SJSA1 (cell line): ENCODE results near the gene CLMN. TPM values are rescaled to one million over a fixed set of nuclear protein-coding genes. Genes with fewer than 3 reads are reported as not detected.

Experiments
- DNase-seq, 2 experiments: peaks; one replicate each; pipeline ENCODE4 v3.0.0-alpha.2; 2015 to 2020; ENCODE audit warnings: low spot score in 2 of 2, low read depth in 1 of 2
- H3K27ac ChIP-seq: fragments of 250-450 bp; sonication (Bioruptor Pico); 2 replicates; pipeline ENCODE4 v1.5.1; 2020; ENCODE audit warnings: mild to moderate bottlenecking, moderate library complexity
- H3K27me3 ChIP-seq: fragments of 250-450 bp; sonication (Bioruptor Pico); replicated peaks from 2 replicates; pipeline ENCODE4 v1.5.1; 2020; ENCODE audit warnings: mild to moderate bottlenecking, moderate library complexity
- H3K36me3 ChIP-seq: fragments of 250-450 bp; sonication (Bioruptor Pico); 2 replicates; pipeline ENCODE4 v1.5.1; 2020; ENCODE audit warnings: mild to moderate bottlenecking
- H3K4me1 ChIP-seq: fragments of 250-450 bp; sonication (Bioruptor Pico); replicated peaks from 2 replicates; pipeline ENCODE4 v1.6.1; 2021; ENCODE audit warnings: mild to moderate bottlenecking
- H3K4me3 ChIP-seq: fragments of 250-450 bp; sonication (Bioruptor Pico); 2 replicates; pipeline ENCODE4 v1.5.1; 2020; ENCODE audit warnings: mild to moderate bottlenecking
- H3K9me3 ChIP-seq: fragments of 250-450 bp; sonication (Bioruptor Pico); replicated peaks from 2 replicates; pipeline ENCODE4 v1.5.1; 2020; ENCODE audit warnings: mild to moderate bottlenecking
- total RNA-seq: library from RNA; depleted of rRNA; stranded (reverse); fragments of >200 nt; shearing (Covaris generic); gene quantifications from 2 replicates; pipeline ENCODE4 v1.2.3, GENCODE V29; 2014; rRNA removed

Gene CLMN, protein sequence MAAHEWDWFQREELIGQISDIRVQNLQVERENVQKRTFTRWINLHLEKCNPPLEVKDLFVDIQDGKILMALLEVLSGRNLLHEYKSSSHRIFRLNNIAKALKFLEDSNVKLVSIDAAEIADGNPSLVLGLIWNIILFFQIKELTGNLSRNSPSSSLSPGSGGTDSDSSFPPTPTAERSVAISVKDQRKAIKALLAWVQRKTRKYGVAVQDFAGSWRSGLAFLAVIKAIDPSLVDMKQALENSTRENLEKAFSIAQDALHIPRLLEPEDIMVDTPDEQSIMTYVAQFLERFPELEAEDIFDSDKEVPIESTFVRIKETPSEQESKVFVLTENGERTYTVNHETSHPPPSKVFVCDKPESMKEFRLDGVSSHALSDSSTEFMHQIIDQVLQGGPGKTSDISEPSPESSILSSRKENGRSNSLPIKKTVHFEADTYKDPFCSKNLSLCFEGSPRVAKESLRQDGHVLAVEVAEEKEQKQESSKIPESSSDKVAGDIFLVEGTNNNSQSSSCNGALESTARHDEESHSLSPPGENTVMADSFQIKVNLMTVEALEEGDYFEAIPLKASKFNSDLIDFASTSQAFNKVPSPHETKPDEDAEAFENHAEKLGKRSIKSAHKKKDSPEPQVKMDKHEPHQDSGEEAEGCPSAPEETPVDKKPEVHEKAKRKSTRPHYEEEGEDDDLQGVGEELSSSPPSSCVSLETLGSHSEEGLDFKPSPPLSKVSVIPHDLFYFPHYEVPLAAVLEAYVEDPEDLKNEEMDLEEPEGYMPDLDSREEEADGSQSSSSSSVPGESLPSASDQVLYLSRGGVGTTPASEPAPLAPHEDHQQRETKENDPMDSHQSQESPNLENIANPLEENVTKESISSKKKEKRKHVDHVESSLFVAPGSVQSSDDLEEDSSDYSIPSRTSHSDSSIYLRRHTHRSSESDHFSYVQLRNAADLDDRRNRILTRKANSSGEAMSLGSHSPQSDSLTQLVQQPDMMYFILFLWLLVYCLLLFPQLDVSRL
- total RNA-seq = 4.1 and 4.7 TPM in 2 replicates

DNA sequence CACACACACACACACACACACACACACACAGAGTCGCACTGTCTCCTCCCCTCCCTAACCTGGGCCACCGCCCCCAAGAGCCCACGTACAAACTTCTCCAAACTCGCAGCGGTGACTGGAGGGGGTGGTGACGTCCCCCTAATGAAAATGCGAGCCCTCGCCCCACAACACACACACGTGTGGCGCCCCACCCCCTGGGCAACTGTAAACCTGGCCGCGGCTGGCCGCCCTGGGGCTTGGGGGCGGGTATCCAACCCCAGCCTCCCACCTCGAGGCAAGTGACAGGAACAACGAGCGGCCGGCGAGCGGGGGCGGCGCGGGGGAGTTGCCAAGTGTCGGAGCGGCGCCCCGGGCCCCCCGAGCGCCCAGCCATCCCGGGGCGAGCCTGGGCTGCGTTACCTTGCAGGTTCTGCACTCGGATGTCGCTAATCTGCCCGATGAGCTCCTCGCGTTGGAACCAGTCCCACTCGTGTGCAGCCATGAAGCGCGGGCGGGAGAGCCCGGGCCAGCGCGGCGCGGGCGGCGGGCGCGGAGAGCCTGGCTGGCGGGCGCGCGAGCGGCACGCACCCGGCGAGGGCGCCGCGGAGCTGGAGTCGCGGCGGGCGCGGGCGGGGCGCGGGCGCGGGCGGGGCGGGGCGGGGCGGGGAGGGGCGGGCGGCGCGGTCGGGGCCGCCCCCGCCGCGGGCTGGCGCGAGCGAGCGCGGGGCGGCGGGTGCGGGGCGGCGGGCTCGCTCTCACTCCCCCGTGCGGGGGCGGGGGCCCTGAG, at the start of gene CLMN:
CLMN (minus strand) TSS at position 597 of the 766 bp plus-strand sequence; CDS start at position 481, 116 bp downstream.
- Histone ChIP-seq H3K9me3 (no peaks in the 10 kb centered on the region), H3K4me1 (peaks cover 13% of the 10 kb centered on the region), H3K36me3 (no peaks in the 10 kb centered on the region), H3K27ac (peak within 1 kb of the TSS; percentile 31; the same call in 1 of the 2 replicates), H3K27me3 (no peaks in the 10 kb centered on the region), H3K4me3 (peak within 1 kb of the TSS; percentile 76)
- peak in 1 of 2 experiments; percentile 48 for DNase-seq

DNA sequence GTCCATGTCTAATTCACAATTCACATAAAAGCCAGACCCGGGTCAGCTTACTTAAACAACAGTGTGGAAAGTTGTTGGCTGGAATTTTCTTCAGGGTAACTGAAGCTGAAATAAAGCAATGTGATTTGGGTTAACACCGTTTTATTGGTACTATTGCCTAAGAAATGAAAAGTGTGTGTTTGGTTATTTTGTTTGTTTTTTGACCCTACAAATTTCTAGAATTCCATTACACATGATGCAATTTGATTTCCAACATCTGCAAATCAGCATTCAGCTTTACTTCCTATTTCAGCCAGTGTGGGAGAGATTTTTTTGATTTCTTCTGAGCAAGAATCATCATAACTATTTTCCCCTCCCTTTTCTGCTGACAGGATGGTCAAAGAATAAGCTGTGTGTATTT, 45.7 kb upstream of the CLMN start:
- Histone ChIP-seq H3K27me3 (no peaks in the 10 kb centered on the region), H3K4me3 (no peak overlapping the region), H3K9me3 (no peaks in the 10 kb centered on the region), H3K36me3 (no peaks in the 10 kb centered on the region), H3K4me1 (no peaks in the 10 kb centered on the region; the same call in 1 of the 2 replicates), H3K27ac (no peak overlapping the region; the same call in 1 of the 2 replicates)
- peak in 1 of 2 experiments; percentile 3 for DNase-seq

DNA sequence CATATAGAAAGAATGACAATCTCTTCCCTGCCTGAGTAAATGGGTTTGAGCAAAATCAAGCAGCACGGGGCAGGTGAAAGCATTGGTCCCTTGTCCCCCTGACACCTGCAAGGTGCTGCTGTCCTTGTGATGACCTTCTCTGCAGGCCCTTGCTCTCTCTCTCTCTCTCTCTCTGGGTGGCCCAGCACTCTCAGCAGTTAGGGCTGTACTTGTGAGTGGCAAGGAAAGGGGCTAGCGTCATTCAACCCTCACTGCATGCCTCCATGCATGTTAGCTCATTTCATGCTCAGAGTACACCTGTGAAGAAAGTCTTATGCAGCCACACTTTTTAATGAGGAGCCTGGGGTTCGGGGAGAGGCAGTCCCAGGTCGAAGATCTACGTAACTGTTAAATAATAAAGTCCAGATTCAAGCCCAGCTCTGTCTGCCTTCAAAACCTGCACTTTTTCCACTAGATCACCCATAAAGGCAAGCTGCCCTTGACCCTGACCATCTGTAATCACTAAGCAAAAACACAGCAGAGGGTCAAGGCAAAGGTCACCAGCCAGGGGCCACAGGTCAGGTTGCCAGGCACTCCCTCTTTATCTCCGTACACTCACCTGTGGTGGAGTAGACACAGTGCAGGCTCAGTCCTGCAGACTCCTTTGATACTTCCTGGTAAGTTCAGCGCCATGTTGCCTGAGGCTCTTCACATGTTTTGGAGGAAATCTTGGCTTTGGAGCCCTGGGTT, 44.9 kb upstream of the CLMN start:
- no peaks in the 10 kb centered on the region for H3K9me3 ChIP-seq
- H3K4me3 ChIP-seq = no peak overlapping the region
- H3K36me3 ChIP-seq = no peaks in the 10 kb centered on the region
- no peak for DNase-seq
- no peaks in the 10 kb centered on the region for H3K27me3 ChIP-seq
- no peaks in the 10 kb centered on the region; the same call in 1 of the 2 replicates for H3K4me1 ChIP-seq
- no peak overlapping the region for H3K27ac ChIP-seq

DNA sequence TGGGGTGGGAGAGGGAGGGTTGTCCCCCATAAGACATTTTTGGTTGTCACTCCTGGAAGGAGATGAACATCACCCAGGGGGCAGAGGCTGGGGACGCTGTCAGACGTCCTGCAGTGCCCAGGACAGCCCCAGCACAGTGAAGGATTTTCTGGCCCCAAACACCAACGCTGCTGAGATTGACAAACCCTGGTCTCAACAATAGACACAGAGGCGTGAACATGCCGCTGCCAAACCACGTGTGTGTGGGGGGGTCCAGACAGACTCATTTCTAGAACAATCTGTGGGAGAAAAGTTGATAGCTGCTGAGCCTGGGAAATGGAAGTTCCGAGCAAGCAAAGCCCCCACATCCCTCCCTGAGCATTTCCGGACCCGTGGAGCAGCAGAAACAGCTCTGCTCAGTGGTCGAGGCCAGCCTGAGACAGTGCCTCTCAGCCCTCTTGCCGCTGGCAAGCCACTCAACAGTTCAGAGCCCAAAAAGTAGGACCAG, 43.8 kb upstream of the CLMN start:
- Histone ChIP-seq H3K36me3 (no peaks in the 10 kb centered on the region), H3K4me1 (no peaks in the 10 kb centered on the region; the same call in 1 of the 2 replicates), H3K4me3 (no peak overlapping the region), H3K27me3 (no peaks in the 10 kb centered on the region), H3K27ac (no peak overlapping the region), H3K9me3 (no peaks in the 10 kb centered on the region)
- DNase-seq = no peak

DNA sequence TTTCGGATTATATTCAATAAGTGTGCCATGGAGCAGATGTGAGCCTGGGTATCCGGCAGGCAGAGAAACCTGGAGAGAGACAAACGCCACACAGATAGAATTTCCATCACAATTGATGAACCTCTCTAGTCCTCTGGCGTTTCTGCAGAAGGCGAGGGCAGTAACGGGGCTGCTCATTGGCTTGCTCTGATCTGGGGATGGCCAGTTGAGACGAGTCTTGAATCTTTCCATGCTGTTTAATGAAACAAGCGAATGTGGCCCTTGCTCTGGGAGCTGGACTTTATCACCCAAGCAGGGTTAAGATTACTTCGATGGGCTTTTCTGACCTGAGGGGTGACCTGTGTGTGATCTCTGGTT, 42.4 kb upstream of the CLMN start:
- Histone ChIP-seq H3K9me3 (no peaks in the 10 kb centered on the region), H3K4me1 (no peaks in the 10 kb centered on the region; the same call in 1 of the 2 replicates), H3K4me3 (no peak overlapping the region), H3K27me3 (no peaks in the 10 kb centered on the region), H3K36me3 (no peaks in the 10 kb centered on the region), H3K27ac (no peak overlapping the region)
- no peak for DNase-seq

DNA sequence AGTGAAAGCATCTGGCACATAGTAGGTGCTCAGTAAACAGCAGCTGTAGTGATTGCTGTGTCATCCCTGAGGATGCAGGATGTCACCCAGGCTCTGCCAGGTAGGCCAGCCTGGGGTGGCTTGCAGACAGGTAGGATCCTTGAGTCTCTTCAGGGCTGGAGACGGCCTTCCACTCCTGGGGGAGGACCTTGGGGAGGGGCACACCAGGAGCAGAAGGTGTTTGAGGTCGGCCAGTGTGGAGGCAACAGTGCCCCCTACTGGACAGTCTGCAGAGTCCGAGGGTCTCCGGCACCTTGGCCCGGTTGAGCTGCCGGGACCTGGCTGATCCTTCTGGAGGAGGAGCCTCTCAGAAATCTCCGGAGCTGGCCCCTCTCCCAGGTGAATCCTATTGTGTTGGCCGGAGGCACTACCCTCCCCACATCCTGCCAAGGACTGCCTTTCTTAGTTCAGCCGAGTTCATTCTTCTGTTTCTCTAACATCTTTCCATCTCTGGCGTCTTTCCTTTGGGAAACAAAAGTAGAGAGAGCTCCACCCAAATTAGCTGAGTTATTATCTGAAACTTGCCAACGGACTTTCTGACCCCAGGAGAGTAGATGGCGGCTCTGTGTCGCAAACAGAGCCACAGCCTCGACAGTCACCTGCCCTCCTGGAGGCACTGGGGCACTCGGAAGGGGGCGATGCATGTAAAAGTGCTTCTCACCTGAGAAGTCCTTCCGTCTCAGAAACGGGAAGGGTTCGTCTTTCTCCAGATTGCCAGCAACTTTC, 41.8 kb upstream of the CLMN start:
- Histone ChIP-seq H3K36me3 (no peaks in the 10 kb centered on the region), H3K27me3 (no peaks in the 10 kb centered on the region)
- no peak for DNase-seq

DNA sequence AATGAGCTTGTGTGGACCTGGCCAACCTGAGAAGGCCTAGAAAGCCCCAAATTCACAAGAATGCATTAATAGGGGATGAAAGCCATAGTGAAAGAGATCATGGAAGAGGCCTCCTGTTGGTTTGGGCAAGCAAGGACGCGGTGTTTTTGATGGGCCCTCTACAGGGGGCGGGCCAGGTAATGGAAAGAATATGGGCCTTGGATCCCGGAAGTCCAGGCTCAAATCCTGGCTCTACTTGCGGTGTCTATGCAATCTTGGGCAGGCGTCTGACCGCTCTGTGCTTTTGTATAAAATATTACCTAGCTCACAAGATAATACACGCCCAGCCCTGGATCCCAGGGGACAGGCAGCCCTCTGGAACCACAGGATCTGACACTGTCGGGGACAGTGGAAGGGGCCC, 41.1 kb upstream of the CLMN start:
- Histone ChIP-seq H3K27ac (no peak overlapping the region), H3K4me1 (no peaks in the 10 kb centered on the region; the same call in 1 of the 2 replicates), H3K9me3 (no peaks in the 10 kb centered on the region), H3K36me3 (no peaks in the 10 kb centered on the region), H3K4me3 (no peak overlapping the region), H3K27me3 (no peaks in the 10 kb centered on the region)
- DNase-seq = no peak

More for the DNA sequence above, 41.8 kb upstream of the CLMN start:
- Histone ChIP-seq H3K9me3 (no peaks in the 10 kb centered on the region), H3K4me1 (no peaks in the 10 kb centered on the region; the same call in 1 of the 2 replicates), H3K4me3 (no peak overlapping the region), H3K27ac (no peak overlapping the region)

DNA sequence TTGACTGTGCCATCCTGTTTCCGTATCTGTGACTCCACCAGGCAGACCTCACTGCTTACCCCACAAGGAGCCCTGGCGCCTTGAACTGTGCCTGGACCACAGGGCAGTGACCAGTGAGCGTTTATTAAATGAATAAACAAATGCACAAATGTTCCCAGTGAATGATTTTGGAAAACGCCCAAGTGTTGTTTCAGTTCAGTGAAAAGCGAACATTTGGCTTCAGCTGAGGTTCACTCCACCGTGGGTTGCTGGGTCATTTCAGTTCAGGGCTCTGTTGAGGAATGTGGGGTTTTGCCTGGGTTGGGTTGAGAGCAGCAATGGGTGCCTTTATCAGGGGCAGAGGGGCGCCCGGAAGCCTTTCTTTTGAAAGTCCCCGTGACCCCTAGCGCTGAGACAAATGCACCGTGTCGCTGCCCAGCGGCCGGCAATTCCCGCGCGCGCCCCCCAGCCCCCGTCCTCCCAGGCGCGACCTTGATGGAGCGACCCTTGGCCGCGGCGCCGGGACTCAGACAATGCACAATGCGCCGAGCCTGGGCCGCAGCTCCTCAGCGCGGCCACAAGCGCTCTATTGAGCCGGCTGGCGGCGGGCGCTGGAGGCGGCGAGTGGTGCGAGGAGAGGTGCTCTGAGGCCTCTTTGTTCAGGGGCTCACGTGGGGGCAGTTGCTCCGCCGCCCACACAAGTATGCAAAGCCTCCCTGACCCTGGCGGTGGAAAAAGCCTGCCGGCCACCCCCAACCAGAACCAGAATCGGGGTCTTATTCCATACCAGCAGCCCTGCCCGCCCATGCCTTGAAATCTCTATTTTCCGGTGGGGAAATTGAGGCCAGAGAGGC, 40.5 kb upstream of the CLMN start:
- no peak overlapping the region for H3K27ac ChIP-seq
- H3K4me1 ChIP-seq = no peaks in the 10 kb centered on the region; the same call in 1 of the 2 replicates
- no peaks in the 10 kb centered on the region for H3K9me3 ChIP-seq
- no peaks in the 10 kb centered on the region for H3K27me3 ChIP-seq
- DNase-seq = no peak
- H3K36me3 ChIP-seq = no peaks in the 10 kb centered on the region
- H3K4me3 ChIP-seq = no peak overlapping the region

DNA sequence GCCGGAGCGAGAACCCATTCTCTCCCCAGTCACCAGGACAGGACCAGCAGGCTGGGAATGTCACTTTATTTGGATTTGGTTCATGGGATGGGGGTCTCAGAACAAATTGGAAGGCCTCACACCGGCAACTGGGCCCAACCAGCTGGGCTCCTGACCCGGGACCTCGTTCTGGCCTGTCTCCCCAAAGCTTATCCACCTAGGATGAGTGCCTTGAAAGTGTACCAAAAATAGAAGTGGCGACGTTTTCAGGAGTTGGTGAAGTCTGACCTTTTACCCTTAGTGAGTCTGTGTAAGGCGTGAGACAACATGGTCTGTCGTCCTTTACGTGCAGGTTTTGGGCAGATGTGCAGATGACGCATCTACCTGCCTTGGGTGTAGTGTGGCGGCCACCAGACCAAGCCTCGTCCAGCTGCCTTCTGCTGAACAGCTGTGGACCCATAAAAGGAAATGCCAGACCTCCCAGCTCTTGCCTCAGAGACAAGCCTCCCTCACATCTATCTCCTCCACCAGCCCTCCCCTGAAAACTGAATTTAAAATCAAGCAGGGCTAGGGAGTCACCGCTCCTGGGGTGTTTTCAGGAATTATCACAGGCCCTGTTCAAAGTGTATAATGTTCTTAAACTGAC, 36.6 kb upstream of the CLMN start:
- Histone ChIP-seq H3K27me3 (no peaks in the 10 kb centered on the region), H3K4me3 (no peak overlapping the region), H3K4me1 (no peaks in the 10 kb centered on the region), H3K36me3 (no peaks in the 10 kb centered on the region), H3K9me3 (no peaks in the 10 kb centered on the region), H3K27ac (no peak overlapping the region)
- peak in 1 of 2 experiments; percentile 6 for DNase-seq

DNA sequence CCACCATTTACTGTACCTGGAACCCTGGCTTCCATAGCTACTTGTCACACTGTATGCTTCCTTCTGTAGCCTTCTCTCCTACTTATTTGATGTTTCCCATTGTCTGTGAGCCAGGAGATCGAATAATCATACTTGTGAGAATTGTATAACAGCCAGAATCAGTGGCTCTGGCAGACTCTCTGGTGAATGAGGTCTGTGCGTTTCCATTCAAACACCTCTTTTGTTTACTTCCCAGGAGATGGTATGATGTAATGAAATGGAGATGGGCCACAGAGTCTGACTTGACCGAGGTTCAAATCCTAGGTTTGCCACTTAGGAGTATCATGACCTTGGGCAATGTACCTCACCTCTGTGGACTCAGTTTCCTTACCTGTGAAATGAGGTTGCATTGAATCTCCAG, 35.7 kb upstream of the CLMN start:
- Histone ChIP-seq H3K27me3 (no peaks in the 10 kb centered on the region), H3K9me3 (no peaks in the 10 kb centered on the region), H3K4me3 (no peak overlapping the region), H3K36me3 (no peaks in the 10 kb centered on the region), H3K4me1 (no peaks in the 10 kb centered on the region), H3K27ac (no peak overlapping the region)
- no peak for DNase-seq

DNA sequence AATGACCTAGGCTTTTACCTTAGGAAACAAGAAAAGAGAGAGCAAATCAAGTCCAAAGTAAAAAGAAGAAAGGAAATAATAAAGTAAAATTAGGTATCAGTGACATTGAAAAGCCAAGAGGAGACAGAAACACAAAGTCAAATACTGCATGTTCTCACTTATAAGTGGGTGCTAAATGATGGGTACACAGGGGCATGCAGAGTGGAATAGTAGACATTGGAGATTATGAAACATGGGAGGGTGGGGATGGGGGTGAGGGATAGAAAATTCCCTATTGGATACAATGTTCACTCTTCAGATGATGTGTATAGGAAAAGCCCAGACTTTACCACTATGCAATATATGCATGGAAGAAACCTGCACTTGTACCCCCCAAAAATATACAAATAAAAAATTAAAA, 35.1 kb upstream of the CLMN start:
- no peaks in the 10 kb centered on the region for H3K4me1 ChIP-seq
- no peak overlapping the region for H3K27ac ChIP-seq
- H3K9me3 ChIP-seq = no peaks in the 10 kb centered on the region

More for the DNA sequence above, 35.1 kb upstream of the CLMN start:
- DNase-seq = no peak
- Histone ChIP-seq H3K4me3 (no peak overlapping the region), H3K27me3 (no peaks in the 10 kb centered on the region), H3K36me3 (no peaks in the 10 kb centered on the region)
